ENCODE data around the gene AGTRAP.

AGTRAP gene

GRCh38 chr1:11748294-11749202, 12.6 kb downstream of the AGTRAP start:
- DNase-seq (ENCODE audit: low spot score): no peak
- TF ChIP-seq, protein P1, sequence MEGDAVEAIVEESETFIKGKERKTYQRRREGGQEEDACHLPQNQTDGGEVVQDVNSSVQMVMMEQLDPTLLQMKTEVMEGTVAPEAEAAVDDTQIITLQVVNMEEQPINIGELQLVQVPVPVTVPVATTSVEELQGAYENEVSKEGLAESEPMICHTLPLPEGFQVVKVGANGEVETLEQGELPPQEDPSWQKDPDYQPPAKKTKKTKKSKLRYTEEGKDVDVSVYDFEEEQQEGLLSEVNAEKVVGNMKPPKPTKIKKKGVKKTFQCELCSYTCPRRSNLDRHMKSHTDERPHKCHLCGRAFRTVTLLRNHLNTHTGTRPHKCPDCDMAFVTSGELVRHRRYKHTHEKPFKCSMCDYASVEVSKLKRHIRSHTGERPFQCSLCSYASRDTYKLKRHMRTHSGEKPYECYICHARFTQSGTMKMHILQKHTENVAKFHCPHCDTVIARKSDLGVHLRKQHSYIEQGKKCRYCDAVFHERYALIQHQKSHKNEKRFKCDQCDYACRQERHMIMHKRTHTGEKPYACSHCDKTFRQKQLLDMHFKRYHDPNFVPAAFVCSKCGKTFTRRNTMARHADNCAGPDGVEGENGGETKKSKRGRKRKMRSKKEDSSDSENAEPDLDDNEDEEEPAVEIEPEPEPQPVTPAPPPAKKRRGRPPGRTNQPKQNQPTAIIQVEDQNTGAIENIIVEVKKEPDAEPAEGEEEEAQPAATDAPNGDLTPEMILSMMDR (IDR thresholded peaks at IDR 0.05; ENCODE audit: extremely low read depth, insufficient read depth, missing control alignments): no peak
- in situ Hi-C loops (cut with MboI; ENCODE audit: low pct_unique_long_range_greater_than_20kb, low sequenced_read_pairs, unreplicated experiment): no loop called here

DNA sequence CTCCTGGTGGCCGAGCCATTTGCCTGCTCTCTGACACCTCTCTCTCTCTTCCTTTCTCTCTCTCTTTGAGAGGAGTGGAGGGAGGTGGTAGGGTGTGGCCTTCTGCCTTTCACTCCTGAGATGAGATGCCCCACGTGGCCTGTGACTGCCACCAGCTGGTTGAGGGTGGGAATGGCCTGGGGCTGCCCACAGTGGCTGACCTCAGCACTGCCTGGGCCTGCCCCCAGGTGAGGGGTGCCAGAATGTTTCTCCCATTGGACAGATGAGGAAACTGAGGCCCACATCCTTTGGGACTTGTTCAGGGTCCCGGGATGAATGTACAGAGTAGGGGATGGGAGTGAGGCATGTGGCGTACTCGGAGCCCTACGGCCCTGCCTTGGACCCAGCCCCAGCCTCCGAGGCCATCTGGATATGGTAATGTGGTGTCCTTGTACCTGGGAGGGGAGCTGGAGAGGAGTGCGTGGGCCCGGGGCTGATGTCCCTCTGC, 13.3 kb downstream of the AGTRAP start:
- DNase-seq (ENCODE audit: low spot score): peak; percentile 79
- TF ChIP-seq, protein P1 (IDR thresholded peaks at IDR 0.05; ENCODE audit: extremely low read depth, insufficient read depth, missing control alignments): peak; percentile 59
- in situ Hi-C loops (cut with MboI; ENCODE audit: low pct_unique_long_range_greater_than_20kb, low sequenced_read_pairs, unreplicated experiment): no loop called here

DNA sequence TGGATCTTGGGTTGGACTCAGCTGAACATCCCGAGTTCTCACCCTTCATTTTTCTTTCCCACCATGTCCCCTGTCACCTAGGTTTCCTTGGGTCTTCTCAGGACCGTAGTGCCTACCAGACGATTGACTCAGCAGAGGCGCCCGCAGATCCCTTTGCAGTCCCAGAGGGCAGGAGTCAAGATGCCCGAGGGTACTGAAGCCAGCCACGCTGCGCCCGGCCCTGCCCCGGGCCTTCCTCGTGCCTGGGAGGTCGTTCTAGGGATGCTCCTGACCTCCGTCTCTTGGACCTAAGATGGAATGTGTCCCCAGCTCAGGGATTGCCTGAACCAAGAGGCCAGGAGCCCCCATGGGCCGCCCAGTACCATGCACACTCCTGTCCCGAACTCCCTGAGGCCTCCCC, 14.1 kb downstream of the AGTRAP start:
- DNase-seq (ENCODE audit: low spot score): no peak
- in situ Hi-C loops (cut with MboI; ENCODE audit: low pct_unique_long_range_greater_than_20kb, low sequenced_read_pairs, unreplicated experiment): no loop called here
- TF ChIP-seq, protein P1 (IDR thresholded peaks at IDR 0.05; ENCODE audit: extremely low read depth, insufficient read depth, missing control alignments): no peak

DNA sequence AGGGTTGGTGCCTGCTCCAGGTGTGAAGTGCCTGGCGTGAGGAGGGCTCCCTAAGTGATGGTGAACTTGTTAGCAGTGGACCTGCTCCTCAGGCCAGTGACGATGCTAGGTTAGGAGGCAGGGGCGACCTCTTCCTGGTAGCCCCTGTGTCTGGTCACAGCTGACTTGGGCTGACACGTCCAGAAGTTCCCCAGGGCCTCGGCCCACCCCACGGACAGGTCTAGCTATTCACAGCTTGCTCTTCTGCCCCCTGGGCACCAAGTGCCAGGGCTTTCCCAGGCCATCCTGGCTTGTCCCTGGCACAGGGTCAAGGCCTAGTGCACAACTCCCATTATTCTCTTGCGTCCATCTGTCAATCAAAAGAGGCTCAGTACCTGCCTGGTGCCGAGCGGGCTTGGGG, 15.2 kb downstream of the AGTRAP start:
- no peak for DNase-seq (ENCODE audit: low spot score)
- TF ChIP-seq, protein P1 (IDR thresholded peaks at IDR 0.05; ENCODE audit: extremely low read depth, insufficient read depth, missing control alignments): no peak
- in situ Hi-C loops (cut with MboI; ENCODE audit: low pct_unique_long_range_greater_than_20kb, low sequenced_read_pairs, unreplicated experiment): no loop called here

DNA sequence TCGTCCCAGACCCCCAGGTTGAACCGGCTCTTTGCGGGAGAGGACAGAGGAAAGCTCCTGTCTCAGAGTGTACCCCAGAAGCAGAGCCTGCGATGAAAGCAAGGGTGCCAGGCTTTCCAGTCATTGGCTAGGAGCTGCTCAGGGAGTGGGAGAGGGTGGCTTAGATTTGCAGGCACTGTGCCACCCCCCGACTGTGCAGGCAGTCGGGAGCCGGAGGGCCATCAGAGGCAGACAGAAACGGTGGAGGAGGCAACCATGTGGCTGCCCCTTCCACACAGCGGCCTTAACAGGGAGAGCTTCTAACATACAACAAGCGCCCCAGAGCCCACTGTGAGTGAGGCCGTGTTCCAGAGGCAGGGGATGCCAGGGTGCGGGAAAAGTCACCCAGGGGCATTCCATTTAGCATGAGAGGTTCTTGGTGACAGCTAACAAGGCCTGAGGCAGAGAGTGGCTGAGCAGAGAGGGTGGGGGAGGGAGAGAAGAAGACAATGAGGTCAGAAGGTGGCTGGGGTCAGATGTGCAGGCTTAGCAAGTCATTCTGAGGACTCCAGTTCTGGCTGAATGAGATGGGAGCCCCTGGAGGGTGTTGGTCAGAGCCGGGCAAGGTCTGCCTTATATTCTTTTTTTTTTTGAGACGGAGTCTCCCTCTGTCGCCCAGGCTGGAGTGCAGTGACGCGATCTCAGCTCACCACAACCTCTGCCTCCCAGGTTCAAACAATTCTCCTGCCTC, 16.6 kb downstream of the AGTRAP start:
- DNase-seq (ENCODE audit: low spot score): no peak
- in situ Hi-C loops (cut with MboI; ENCODE audit: low pct_unique_long_range_greater_than_20kb, low sequenced_read_pairs, unreplicated experiment): no loop called here
- TF ChIP-seq, protein P1 (IDR thresholded peaks at IDR 0.05; ENCODE audit: extremely low read depth, insufficient read depth, missing control alignments): no peak

DNA sequence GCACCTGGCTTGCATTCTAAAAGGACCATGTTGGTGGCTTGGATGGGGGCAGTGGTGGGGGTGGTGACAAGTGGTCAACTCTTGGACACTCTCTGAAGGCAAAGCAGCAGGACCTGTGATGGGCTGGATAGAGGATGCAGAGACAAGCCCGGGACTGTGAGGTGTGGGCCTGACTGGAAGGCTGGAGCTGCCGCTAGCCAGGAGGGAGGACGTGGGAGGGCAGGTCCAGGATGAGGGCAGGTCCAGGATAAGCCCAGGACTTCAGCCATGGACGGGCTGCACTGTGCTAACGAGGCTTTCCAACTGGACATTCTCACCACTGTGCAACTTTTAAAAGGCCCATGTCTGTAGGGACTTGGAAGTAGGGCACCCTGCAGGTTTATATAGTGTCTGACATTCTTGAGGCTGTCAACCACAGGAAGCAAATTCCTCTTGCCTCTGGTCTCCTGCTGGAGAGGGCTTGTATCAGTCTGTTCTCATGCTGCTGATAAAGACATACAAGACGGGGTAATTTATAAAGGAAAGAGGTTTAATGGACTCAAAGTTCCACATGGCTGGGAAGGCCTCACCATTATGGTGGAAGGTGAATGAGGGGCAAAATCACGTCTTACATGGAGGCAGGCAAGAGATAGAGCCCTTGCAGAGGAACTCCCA, 17.7 kb downstream of the AGTRAP start:
- no peak for DNase-seq (ENCODE audit: low spot score)
- in situ Hi-C loops (cut with MboI; ENCODE audit: low pct_unique_long_range_greater_than_20kb, low sequenced_read_pairs, unreplicated experiment): no loop called here

More for the DNA sequence above, 17.7 kb downstream of the AGTRAP start:
- TF ChIP-seq, protein P1 (IDR thresholded peaks at IDR 0.05; ENCODE audit: extremely low read depth, insufficient read depth, missing control alignments): no peak

Measured in GM13977 (cell line).